ENCODE measurements around the gene SP3.
"Not testable (repeated sequence)": the region's sequence is repeated elsewhere in the genome, so short reads cannot be mapped to it uniquely, and the experiment has no call there.

SP3 gene

GRCh38 chr2:173889464-173889863, 75.7 kb downstream of the SP3 start:
- DNase-seq (ENCODE audit: low spot score), result not testable (repeated sequence)

DNA sequence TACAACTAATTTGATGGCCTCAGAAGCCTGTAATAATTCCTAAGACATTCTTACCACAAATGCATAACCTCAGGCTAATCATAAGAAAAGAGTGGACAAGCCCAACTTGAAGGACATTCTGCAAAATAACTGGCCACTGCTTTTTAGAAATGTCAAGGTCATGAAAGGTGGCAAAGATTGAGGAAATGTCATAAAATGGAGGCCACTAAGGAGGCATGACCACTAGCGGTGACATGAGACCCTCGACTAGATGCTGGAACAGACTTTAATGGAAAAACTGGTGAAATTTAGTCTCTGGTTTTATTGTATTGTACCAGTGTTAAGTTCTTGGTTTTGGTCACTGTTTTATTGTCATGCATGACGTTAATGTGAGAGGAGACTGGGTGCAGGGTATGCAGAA, 78.6 kb downstream of the SP3 start:
- DNase-seq (ENCODE audit: low spot score), result no peak

- peak; percentile 45 for DNase-seq (ENCODE audit: low spot score)
Measured at GRCh38 chr2:173884025-173884802, 81.0 kb downstream of the SP3 start.

DNA sequence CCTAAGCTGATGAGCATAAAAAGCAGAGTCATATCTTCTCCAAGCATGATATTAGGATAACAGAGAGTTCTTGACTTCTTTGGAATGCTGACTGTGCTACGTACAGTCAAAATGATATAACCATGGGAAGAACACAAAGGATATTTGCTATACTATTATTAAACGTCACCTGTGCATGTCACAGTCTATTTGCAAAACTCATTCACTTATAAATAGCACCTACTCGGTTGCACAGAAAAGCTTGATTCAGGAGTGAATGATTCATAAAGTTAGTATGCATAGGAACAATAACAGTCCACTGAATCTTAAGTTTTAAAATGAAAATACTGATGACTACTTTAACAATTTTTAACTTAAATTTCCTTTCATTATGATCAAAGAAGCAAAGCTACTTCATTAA, 83.3 kb downstream of the SP3 start:
- no peak for DNase-seq (ENCODE audit: low spot score)

DNA sequence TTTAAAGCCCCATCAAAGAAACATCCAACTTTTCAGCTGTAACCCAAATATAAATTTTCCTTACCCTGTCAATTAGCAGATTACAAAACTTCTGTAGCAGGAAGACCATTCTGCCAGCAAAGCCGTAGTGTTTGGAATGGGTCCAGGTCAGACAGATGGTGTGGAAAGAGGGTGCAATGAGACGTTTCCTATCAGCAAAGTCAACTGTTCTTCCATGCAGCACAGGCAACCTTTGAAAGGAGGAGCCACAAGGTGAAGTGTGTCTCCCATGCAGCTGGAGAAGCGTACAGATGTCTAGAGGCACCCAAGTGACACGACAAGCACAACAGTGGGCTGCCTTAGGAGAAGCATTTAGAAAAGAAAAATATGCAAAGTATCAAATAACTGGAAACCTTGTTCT, 83.7 kb downstream of the SP3 start:
- DNase-seq (ENCODE audit: low spot score), result no peak

DNA sequence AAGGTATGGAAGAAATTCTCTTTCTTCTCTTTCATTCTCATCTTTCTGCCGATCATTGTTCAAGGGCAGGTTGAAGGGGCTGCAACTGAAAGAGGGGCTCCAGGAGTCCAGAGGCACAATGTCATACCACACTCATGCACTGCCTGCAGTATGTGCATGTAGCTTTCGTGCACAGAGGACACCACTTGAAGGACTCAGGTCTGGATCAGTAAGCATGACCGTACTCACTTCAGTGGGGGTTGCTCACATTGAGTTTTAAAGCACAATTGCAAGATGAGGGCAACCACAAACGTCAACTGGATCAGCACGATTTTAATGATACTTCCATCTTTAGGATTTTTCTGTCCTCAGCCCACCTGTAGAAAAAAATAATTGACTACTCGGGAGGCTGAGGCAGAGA, 84.6 kb downstream of the SP3 start:
- no peak for DNase-seq (ENCODE audit: low spot score)

DNA sequence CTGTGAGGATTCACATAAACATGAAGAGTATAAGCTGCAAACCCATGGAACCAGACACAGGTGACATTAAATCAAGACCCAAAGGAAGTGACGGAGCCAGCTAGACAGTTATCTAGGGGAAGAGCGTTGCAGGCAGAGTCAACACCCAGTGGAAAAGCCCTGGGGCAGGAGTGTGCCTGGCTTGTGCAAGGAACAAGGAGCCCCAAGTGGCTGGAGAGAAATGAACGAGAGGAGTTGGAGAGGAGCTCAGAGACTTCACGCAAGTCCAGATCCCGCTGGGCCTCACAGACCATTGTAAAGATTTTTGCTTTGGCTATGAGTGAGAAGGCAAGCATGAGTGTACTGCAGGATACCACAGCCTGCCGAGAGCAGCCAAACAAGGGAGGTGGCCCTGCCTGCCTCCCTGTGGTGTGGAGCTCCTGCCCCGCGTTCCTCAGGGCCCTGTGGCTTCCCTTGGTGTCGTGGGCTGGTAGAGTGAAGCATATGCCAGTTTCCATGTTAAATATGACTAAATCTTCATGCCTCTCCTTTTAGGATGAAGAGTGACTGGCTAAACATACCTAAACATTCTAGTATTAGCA, 88.2 kb downstream of the SP3 start:
- no peak for DNase-seq (ENCODE audit: low spot score)

- DNase-seq (ENCODE audit: low spot score), result no peak
Measured at GRCh38 chr2:173874894-173875237, 90.3 kb downstream of the SP3 start.

- no peak for DNase-seq (ENCODE audit: low spot score)
Measured at GRCh38 chr2:173874003-173874893, 90.9 kb downstream of the SP3 start.

DNA sequence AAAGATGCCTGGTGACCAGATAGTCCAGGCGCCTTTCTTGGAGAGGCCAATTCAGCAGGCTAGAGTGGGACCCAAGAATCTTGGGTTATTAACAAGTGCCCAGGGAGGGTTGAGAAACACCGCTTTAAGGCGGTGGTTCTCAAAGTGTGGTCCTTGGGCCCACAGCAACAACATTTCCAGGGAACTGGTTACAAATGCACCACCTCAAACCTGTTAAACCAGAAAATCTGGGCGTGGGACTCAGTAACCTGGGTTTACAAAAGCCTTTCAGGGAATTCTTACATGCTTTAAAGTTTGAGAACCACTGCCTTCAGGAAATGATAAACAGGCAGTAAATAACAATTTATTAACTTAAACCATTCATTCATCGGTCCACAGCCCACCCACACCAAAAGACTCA, 92.5 kb downstream of the SP3 start:
- no peak for DNase-seq (ENCODE audit: low spot score)

GRCh38 chr2:173869244-173870229, 95.6 kb downstream of the SP3 start:
- DNase-seq (ENCODE audit: low spot score), result no peak

DNA sequence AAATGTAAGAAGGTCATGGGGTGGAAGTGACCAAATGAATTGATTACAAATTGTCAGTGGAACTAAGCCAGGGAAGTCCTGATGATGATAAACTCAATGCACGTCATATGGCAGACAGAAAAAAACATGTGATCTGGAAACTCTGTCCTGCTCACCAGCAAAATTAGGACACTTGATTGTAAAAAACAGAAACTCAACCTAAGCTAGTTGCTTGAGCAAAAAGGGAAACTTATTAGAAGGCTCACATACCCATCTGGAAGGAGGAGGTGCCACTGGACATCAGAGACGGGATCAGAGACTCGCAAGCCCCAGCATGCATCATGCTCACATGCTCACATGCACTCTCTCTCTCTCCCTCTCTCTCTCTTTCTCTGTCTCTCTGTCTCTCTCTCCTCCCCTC, 96.8 kb downstream of the SP3 start:
- no peak for DNase-seq (ENCODE audit: low spot score)

GRCh38 chr2:173866874-173867618, 98.1 kb downstream of the SP3 start:
- DNase-seq (ENCODE audit: low spot score), result no peak

DNA sequence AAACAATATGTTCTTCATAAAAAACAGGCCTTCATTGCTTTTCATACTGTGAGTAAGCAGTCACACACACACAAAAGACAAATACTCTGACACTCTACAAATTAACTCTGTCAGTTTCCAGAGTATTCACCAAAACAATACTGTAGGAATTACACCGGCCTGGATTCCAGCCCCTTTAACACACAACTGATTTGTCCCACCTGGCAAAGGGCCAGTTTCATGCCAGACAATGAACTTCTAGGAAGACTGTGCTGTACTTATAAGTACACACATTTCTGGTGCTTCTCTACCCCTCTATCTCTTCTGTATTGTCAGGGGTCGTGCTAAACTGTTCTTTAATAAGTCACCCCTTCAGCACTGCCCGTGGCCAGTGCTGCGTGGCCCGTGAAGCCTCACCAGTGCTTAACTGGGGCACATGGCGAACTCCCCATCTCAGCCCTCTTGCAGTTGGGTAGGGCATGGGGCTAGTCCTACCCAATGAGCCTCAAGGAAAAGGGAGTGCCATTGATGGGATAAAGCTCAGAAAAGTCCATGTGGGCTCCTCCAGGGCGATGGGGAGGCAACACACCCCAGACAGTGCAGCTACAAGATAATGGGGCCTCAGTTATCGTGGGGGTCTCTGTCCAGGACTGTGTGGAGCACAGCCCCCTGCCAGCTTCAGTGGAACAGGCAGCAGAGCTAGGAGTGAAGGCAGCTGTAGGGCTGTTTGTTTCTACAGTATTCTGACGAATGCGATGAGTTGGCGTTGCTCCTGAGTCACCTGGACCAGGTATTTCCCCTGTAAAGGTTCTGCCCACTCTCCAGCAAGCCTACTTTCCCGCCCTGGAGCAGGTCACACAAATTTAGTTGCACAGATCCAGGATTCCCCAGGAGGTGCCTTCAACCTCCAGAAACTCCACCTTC, 99.0 kb downstream of the SP3 start:
- no peak for DNase-seq (ENCODE audit: low spot score)

DNA sequence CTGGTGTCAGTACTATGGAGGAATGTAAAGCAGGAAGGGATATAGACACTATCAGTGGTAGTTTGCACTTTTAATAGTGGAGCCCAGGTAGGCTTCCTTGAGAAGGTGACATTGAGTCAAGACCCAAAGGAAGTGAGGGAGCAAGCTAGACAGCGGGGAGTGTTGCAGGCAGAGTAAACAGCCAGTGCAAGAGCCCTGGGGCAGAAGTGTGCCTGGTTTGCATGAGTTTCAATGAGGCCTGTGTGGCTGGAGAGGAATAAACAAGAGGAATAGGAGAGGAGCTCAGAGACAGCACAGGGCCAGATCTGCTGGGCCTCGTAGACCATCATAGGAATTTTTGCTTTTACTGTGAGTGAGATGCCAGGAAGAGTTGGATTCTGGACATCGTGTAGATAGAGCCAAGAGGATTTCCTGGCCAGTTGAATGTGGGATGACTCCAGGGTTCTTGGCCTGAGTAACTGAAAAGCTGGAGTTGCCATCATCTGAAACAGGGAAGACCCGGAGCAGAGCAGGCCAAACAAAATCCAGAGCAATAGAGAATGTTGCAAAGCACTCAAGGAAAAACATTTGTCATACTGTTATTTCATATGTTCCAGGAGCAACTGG, 102.5 kb downstream of the SP3 start:
- DNase-seq (ENCODE audit: low spot score), result no peak

GRCh38 chr2:173860566-173860965, 104.6 kb downstream of the SP3 start:
- no peak for DNase-seq (ENCODE audit: low spot score)

- DNase-seq (ENCODE audit: low spot score), result no peak
Measured at GRCh38 chr2:173860082-173860481, 105.1 kb downstream of the SP3 start.

DNA sequence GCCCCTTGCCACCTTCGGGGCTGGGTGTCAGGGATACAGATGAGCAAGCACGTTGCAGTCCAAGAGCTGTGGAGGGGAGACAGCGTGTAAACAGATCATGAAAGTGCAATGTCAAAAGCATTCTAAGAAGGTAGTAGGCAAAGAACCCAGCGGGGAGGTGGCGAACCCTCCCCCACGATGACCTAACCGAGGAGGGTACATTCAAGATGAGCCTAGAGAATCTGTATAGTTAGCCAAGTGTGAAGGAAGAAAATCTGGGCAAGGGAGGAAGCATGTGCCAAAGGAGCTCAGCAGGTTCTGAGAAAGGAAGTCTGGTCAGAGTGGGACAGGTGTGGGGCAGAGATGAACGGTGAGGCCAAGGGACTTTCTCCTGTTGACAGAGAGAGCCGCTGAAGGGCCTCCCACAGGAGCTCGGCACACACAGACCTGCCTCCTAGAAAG, 106.9 kb downstream of the SP3 start:
- DNase-seq (ENCODE audit: low spot score), result no peak

Measured in AG08396 (cell line).